ENCODE measurements around the gene GRIK1.

GRIK1 gene

GRCh38 chr21:29817450-29817849, 122.3 kb downstream of the GRIK1 start:
- Histone ChIP-seq H3K27me3 (ENCODE audit: control insufficient read depth in 1 of 2, insufficient read depth in 2 of 2, low read length in 2 of 2) (no peaks in the 10 kb centered on the region), H3K4me1 (ENCODE audit: control insufficient read depth, insufficient read depth, low read length) (no peaks in the 10 kb centered on the region), H3K36me3 (ENCODE audit: control insufficient read depth in 2 of 2, insufficient read depth in 2 of 2, low read length in 2 of 2) (no peaks in the 10 kb centered on the region), H3K4me3 (ENCODE audit: low read length in 2 of 2) (no peak overlapping the region), H3K27ac (ENCODE audit: low read length) (no peak overlapping the region), H3K9ac (ENCODE audit: low read length in 2 of 2) (no peak overlapping the region), H3K9me3 (ENCODE audit: control insufficient read depth in 2 of 2, low read length in 2 of 2) (no peaks in the 10 kb centered on the region)

- no peaks in the 10 kb centered on the region for H3K9me3 ChIP-seq (ENCODE audit: control insufficient read depth in 2 of 2, low read length in 2 of 2)
- no peaks in the 10 kb centered on the region for H3K4me1 ChIP-seq (ENCODE audit: control insufficient read depth, insufficient read depth, low read length)
- H3K27ac ChIP-seq (ENCODE audit: low read length) = no peak overlapping the region
- no peaks in the 10 kb centered on the region for H3K27me3 ChIP-seq (ENCODE audit: control insufficient read depth in 1 of 2, insufficient read depth in 2 of 2, low read length in 2 of 2)
- no peak overlapping the region for H3K4me3 ChIP-seq (ENCODE audit: low read length in 2 of 2)
- H3K9ac ChIP-seq (ENCODE audit: low read length in 2 of 2) = no peak overlapping the region
- H3K36me3 ChIP-seq (ENCODE audit: control insufficient read depth in 2 of 2, insufficient read depth in 2 of 2, low read length in 2 of 2) = no peaks in the 10 kb centered on the region
These were observed 126.8 kb downstream of the GRIK1 start for GRCh38 chr21:29812947-29813346.

GRCh38 chr21:29810871-29811270, 128.9 kb downstream of the GRIK1 start:
- H3K36me3 ChIP-seq (ENCODE audit: control insufficient read depth in 2 of 2, insufficient read depth in 2 of 2, low read length in 2 of 2) = no peaks in the 10 kb centered on the region
- no peak overlapping the region for H3K9ac ChIP-seq (ENCODE audit: low read length in 2 of 2)
- H3K4me1 ChIP-seq (ENCODE audit: control insufficient read depth, insufficient read depth, low read length) = no peaks in the 10 kb centered on the region
- no peak overlapping the region for H3K27ac ChIP-seq (ENCODE audit: low read length)
- no peak overlapping the region for H3K4me3 ChIP-seq (ENCODE audit: low read length in 2 of 2)
- H3K9me3 ChIP-seq (ENCODE audit: control insufficient read depth in 2 of 2, low read length in 2 of 2) = no peaks in the 10 kb centered on the region
- H3K27me3 ChIP-seq (ENCODE audit: control insufficient read depth in 1 of 2, insufficient read depth in 2 of 2, low read length in 2 of 2) = no peaks in the 10 kb centered on the region

GRCh38 chr21:29808153-29808552, 131.6 kb downstream of the GRIK1 start:
- Histone ChIP-seq H3K27ac (ENCODE audit: low read length) (no peak overlapping the region), H3K9me3 (ENCODE audit: control insufficient read depth in 2 of 2, low read length in 2 of 2) (no peaks in the 10 kb centered on the region), H3K36me3 (ENCODE audit: control insufficient read depth in 2 of 2, insufficient read depth in 2 of 2, low read length in 2 of 2) (no peaks in the 10 kb centered on the region), H3K9ac (ENCODE audit: low read length in 2 of 2) (no peak overlapping the region), H3K4me1 (ENCODE audit: control insufficient read depth, insufficient read depth, low read length) (no peaks in the 10 kb centered on the region), H3K4me3 (ENCODE audit: low read length in 2 of 2) (no peak overlapping the region), H3K27me3 (ENCODE audit: control insufficient read depth in 1 of 2, insufficient read depth in 2 of 2, low read length in 2 of 2) (no peaks in the 10 kb centered on the region)

- Histone ChIP-seq H3K4me3 (ENCODE audit: low read length in 2 of 2) (no peak overlapping the region), H3K4me1 (ENCODE audit: control insufficient read depth, insufficient read depth, low read length) (no peaks in the 10 kb centered on the region), H3K27me3 (ENCODE audit: control insufficient read depth in 1 of 2, insufficient read depth in 2 of 2, low read length in 2 of 2) (no peaks in the 10 kb centered on the region), H3K27ac (ENCODE audit: low read length) (no peak overlapping the region), H3K36me3 (ENCODE audit: control insufficient read depth in 2 of 2, insufficient read depth in 2 of 2, low read length in 2 of 2) (no peaks in the 10 kb centered on the region), H3K9me3 (ENCODE audit: control insufficient read depth in 2 of 2, low read length in 2 of 2) (no peaks in the 10 kb centered on the region), H3K9ac (ENCODE audit: low read length in 2 of 2) (no peak overlapping the region)
These were observed 134.7 kb downstream of the GRIK1 start for GRCh38 chr21:29805105-29805504.

- Histone ChIP-seq H3K4me1 (ENCODE audit: control insufficient read depth, insufficient read depth, low read length) (no peaks in the 10 kb centered on the region), H3K9me3 (ENCODE audit: control insufficient read depth in 2 of 2, low read length in 2 of 2) (no peaks in the 10 kb centered on the region), H3K27ac (ENCODE audit: low read length) (no peak overlapping the region), H3K27me3 (ENCODE audit: control insufficient read depth in 1 of 2, insufficient read depth in 2 of 2, low read length in 2 of 2) (no peaks in the 10 kb centered on the region), H3K4me3 (ENCODE audit: low read length in 2 of 2) (no peak overlapping the region), H3K9ac (ENCODE audit: low read length in 2 of 2) (no peak overlapping the region), H3K36me3 (ENCODE audit: control insufficient read depth in 2 of 2, insufficient read depth in 2 of 2, low read length in 2 of 2) (no peaks in the 10 kb centered on the region)
These were observed 136.6 kb downstream of the GRIK1 start for GRCh38 chr21:29803191-29803590.

GRCh38 chr21:29801122-29801521, 138.7 kb downstream of the GRIK1 start:
- Histone ChIP-seq H3K4me3 (ENCODE audit: low read length in 2 of 2) (no peak overlapping the region), H3K4me1 (ENCODE audit: control insufficient read depth, insufficient read depth, low read length) (no peaks in the 10 kb centered on the region), H3K9ac (ENCODE audit: low read length in 2 of 2) (no peak overlapping the region), H3K36me3 (ENCODE audit: control insufficient read depth in 2 of 2, insufficient read depth in 2 of 2, low read length in 2 of 2) (no peaks in the 10 kb centered on the region), H3K9me3 (ENCODE audit: control insufficient read depth in 2 of 2, low read length in 2 of 2) (no peaks in the 10 kb centered on the region), H3K27me3 (ENCODE audit: control insufficient read depth in 1 of 2, insufficient read depth in 2 of 2, low read length in 2 of 2) (no peaks in the 10 kb centered on the region), H3K27ac (ENCODE audit: low read length) (no peak overlapping the region)

- Histone ChIP-seq H3K9me3 (ENCODE audit: control insufficient read depth in 2 of 2, low read length in 2 of 2) (no peaks in the 10 kb centered on the region), H3K4me3 (ENCODE audit: low read length in 2 of 2) (no peak overlapping the region), H3K9ac (ENCODE audit: low read length in 2 of 2) (no peak overlapping the region), H3K4me1 (ENCODE audit: control insufficient read depth, insufficient read depth, low read length) (no peaks in the 10 kb centered on the region), H3K27ac (ENCODE audit: low read length) (no peak overlapping the region), H3K36me3 (ENCODE audit: control insufficient read depth in 2 of 2, insufficient read depth in 2 of 2, low read length in 2 of 2) (no peaks in the 10 kb centered on the region), H3K27me3 (ENCODE audit: control insufficient read depth in 1 of 2, insufficient read depth in 2 of 2, low read length in 2 of 2) (no peaks in the 10 kb centered on the region)
These were observed 139.7 kb downstream of the GRIK1 start for GRCh38 chr21:29800056-29800455.

- H3K4me3 ChIP-seq (ENCODE audit: low read length in 2 of 2) = no peak overlapping the region
- no peaks in the 10 kb centered on the region for H3K9me3 ChIP-seq (ENCODE audit: control insufficient read depth in 2 of 2, low read length in 2 of 2)
- H3K36me3 ChIP-seq (ENCODE audit: control insufficient read depth in 2 of 2, insufficient read depth in 2 of 2, low read length in 2 of 2) = no peaks in the 10 kb centered on the region
- H3K4me1 ChIP-seq (ENCODE audit: control insufficient read depth, insufficient read depth, low read length) = no peaks in the 10 kb centered on the region
- no peak overlapping the region for H3K9ac ChIP-seq (ENCODE audit: low read length in 2 of 2)
- no peak overlapping the region for H3K27ac ChIP-seq (ENCODE audit: low read length)
- H3K27me3 ChIP-seq (ENCODE audit: control insufficient read depth in 1 of 2, insufficient read depth in 2 of 2, low read length in 2 of 2) = no peaks in the 10 kb centered on the region
These were observed 141.0 kb downstream of the GRIK1 start for GRCh38 chr21:29798840-29799239.

GRCh38 chr21:29797155-29797554, 142.6 kb downstream of the GRIK1 start:
- H3K4me3 ChIP-seq (ENCODE audit: low read length in 2 of 2) = no peak overlapping the region
- no peak overlapping the region for H3K27ac ChIP-seq (ENCODE audit: low read length)
- no peak overlapping the region for H3K9ac ChIP-seq (ENCODE audit: low read length in 2 of 2)
- H3K36me3 ChIP-seq (ENCODE audit: control insufficient read depth in 2 of 2, insufficient read depth in 2 of 2, low read length in 2 of 2) = no peaks in the 10 kb centered on the region
- H3K9me3 ChIP-seq (ENCODE audit: control insufficient read depth in 2 of 2, low read length in 2 of 2) = no peaks in the 10 kb centered on the region
- H3K4me1 ChIP-seq (ENCODE audit: control insufficient read depth, insufficient read depth, low read length) = no peaks in the 10 kb centered on the region
- H3K27me3 ChIP-seq (ENCODE audit: control insufficient read depth in 1 of 2, insufficient read depth in 2 of 2, low read length in 2 of 2) = no peaks in the 10 kb centered on the region

GRCh38 chr21:29793712-29794111, 146.1 kb downstream of the GRIK1 start:
- H3K4me1 ChIP-seq (ENCODE audit: control insufficient read depth, insufficient read depth, low read length) = no peaks in the 10 kb centered on the region
- no peaks in the 10 kb centered on the region for H3K27me3 ChIP-seq (ENCODE audit: control insufficient read depth in 1 of 2, insufficient read depth in 2 of 2, low read length in 2 of 2)
- no peak overlapping the region for H3K9ac ChIP-seq (ENCODE audit: low read length in 2 of 2)
- no peak overlapping the region for H3K4me3 ChIP-seq (ENCODE audit: low read length in 2 of 2)
- no peaks in the 10 kb centered on the region for H3K36me3 ChIP-seq (ENCODE audit: control insufficient read depth in 2 of 2, insufficient read depth in 2 of 2, low read length in 2 of 2)
- H3K9me3 ChIP-seq (ENCODE audit: control insufficient read depth in 2 of 2, low read length in 2 of 2) = no peaks in the 10 kb centered on the region
- H3K27ac ChIP-seq (ENCODE audit: low read length) = no peak overlapping the region

GRCh38 chr21:29789393-29789792, 150.4 kb downstream of the GRIK1 start:
- no peak overlapping the region for H3K4me3 ChIP-seq (ENCODE audit: low read length in 2 of 2)
- H3K9me3 ChIP-seq (ENCODE audit: control insufficient read depth in 2 of 2, low read length in 2 of 2) = no peaks in the 10 kb centered on the region

More at GRCh38 chr21:29789393-29789792, 150.4 kb downstream of the GRIK1 start:
- H3K4me1 ChIP-seq (ENCODE audit: control insufficient read depth, insufficient read depth, low read length) = no peaks in the 10 kb centered on the region
- no peaks in the 10 kb centered on the region for H3K36me3 ChIP-seq (ENCODE audit: control insufficient read depth in 2 of 2, insufficient read depth in 2 of 2, low read length in 2 of 2)
- H3K27me3 ChIP-seq (ENCODE audit: control insufficient read depth in 1 of 2, insufficient read depth in 2 of 2, low read length in 2 of 2) = no peaks in the 10 kb centered on the region
- no peak overlapping the region for H3K9ac ChIP-seq (ENCODE audit: low read length in 2 of 2)
- no peak overlapping the region for H3K27ac ChIP-seq (ENCODE audit: low read length)

All from stomach smooth muscle (tissue), 2 donors.